NCI-H524 (cell line): ENCODE results near the gene ADGRF1.
"Not testable (repeated sequence)": the region's sequence is repeated elsewhere in the genome, so short reads cannot be mapped to it uniquely, and the experiment has no call there.

Source experiments
- DNase-seq, 2 experiments: peaks; one replicate each; lab custom pipeline; 2025; lab: John Stamatoyannopoulos, UW

ADGRF1 gene

DNA sequence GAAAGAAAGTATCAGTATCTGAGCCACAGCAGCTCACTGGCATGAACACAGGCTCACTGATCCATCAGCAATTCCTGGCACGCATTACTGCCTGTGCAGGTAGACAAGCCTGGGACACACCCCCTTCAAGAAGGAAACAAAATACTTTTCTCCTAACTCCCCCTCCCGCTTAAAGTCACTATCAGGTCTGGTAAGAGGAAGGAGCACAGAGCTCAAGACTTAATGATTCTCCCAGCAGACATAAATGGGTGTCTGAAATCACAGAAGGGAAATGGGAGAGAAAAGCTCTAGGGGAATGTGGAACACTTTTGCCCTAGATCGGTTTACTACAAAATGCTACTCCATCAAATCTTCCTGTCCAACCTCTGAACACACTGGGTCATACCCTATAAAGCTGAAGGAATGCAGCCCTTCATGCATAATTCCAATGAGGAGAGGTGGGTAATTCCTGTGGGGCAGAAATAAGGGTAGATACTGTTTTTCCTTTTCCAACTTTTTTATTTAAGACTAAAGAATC is at the start of gene ADGRF1:
ADGRF1 (minus strand) TSS at position 58 of the 517 bp plus-strand sequence. CDS start 13,271 bp downstream, outside the sequence.
- DNase-seq, result no peak

DNA sequence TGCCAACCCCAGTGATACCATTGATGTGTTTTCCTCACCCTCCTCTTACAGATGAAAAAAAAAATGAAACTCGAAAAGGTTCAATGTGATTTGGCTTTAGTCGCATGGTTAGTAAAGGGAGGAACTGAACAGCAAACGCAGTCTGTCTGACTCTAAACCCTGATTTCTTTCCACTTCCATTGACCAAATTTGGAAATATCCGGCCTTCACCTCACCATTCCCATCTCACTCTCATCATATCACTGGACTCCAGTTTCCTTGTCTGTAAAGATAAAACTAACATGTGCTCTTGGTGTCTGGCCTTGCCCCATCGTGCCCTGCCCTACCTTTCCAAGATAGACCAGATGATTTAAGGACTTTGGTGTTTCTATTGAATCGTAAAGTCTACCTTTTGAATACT is 48.7 kb upstream of the ADGRF1 start:
- no peak for DNase-seq

DNA sequence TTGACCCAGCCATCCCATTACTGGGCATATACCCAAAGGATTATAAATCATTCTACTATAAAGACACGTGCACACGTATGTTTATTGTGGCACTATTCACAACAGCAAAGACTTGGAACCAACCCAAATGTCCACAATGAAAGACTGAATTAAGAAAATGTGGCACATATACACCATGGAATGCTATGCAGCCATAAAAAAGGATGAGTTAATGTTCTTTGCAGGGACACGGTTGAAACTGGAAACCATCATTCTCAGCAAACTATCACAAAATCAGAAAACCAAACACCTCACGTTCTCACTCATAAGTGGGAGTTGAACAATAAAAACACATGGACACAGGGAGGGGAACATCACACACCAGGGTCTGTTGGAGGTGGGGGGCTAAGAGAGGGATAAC is 47.3 kb upstream of the ADGRF1 start:
- DNase-seq, result not testable (repeated sequence)

DNA sequence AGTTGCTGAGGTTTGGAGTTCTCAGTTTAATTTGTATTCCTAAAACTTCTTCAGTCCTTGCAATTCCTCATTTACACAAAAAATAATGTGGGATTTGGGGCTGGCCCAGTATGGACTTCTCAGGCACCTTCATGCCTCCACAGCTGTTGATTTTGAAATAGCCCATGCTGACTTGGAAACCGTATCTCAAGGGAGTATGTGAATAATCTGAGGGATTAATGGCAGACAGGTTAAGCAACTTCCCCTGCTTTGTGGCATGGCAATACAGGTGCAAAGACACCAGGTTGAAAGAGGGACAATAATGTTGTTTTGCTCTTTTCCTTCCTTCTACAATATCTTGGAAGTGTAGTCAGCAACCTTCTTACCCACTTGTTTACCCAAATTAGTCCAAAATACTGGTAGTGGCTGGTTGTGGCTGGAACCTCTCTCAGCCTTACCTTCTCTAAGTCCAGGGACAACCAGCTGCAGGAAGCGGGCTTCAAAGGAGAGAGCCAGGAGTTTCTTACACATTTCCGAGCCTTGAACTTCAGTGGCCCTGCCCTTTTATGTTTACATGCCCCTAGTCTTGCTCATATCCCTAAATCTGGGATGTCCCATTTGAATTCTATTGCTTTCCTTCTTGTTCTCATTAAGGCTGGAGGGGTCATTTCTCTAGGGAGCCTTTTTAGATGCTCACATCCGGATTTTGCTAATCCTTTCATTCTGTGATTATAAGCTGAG is 44.1 kb upstream of the ADGRF1 start:
- no peak for DNase-seq

DNA sequence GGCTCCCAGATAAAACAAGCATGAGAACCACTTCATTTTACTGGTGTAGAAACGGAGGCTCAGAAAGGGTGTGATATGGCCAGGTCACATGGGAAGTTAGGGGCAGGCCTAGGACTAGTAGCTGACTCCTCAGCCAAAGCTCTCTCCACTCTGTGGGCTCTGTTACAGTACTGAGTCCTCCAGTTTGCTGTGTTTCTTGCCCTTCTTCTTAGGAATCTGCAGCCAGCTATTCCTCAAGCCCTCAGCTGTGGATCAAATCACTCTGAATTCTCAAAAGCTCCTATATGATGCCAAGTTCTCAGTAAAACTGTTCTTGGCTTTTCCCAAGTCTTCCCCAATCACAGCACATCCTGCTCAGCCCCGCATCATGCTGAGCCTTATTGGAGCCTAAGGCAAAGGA is 42.5 kb upstream of the ADGRF1 start:
- no peak for DNase-seq

DNA sequence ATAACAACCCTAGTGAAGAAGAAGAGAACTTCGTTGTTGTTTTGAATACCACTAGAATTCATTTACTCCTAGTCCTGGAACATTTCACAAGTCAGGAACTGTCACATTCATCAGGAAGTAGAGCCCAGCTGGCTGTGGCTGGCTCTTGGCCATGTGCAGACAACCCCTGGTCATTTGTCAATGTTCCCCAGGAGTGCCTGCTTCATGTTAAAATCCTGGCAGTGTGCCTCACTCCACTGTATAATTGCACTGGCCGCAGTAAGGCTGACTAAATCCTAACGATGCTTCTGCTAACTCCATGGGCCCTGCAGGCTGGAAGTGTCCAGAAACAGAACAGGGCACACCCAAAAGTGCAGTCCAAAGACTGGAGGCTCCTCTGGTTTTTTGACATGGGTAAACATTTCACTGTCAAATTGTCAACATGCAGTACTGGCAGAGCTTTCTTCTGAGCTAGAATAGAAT is 41.5 kb upstream of the ADGRF1 start:
- DNase-seq, result peak in 1 of 2 experiments; percentile 46

DNA sequence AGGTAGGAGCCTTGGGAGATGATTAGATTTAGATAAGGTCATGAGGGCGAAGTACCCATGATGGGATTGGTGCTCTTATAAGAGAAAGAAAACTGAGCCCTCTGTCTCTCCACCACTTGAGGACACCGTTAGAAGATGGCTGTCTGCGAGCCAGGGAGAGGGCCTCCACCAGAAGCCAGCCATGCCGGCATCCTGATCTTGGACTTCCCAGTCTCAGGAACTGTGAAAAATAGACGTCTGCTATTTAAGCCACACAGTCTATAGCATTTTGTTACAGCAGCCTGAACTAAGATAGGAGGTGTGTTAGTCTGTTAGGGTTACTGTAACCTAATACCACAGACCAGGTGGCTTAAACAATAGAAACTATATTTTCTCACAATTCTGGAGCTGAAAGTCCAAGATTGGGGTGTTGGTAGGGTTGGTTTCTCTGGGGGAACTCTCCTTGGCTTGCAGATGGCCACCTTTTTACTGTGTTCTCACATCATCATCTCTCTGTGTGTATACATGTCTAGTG is 38.0 kb upstream of the ADGRF1 start:
- no peak for DNase-seq

DNA sequence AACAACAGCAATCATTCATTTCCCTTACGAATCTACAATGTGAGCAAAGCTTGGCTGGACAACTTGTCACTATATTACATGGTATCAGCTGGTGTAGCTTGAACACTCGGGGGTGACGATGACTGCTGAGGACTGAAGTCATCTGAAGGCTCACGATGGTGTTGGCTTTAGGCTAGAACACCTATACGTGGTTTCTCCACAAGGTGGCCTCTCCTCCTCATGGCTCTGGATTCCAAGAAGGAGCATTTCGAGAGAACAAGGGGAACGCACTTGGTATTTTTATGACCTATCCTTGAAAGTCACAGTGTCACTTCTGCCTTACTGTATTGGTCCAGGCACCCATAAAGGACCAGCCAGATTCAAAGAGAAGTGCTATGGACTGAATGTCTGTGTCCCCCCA is 37.5 kb upstream of the ADGRF1 start:
- no peak for DNase-seq

DNA sequence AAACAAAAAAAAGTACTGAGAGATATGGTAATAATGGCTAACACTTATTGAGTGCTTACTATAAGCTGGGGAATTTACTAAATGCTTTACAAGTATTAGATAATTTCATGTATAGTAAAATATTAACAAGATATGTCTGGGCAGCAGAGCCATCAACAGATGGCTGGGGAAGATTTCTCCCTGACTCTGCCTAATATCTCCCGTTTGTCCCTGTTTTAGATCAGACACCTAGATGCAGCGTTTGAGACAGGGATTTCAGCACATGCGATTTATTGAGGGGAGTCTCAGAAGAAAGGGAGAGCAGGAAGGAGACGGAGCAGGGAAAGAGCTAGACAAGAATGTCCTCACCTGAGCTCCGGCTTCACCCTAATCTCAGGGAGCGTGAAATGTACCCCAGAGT is 36.9 kb upstream of the ADGRF1 start:
- DNase-seq, result no peak

DNA sequence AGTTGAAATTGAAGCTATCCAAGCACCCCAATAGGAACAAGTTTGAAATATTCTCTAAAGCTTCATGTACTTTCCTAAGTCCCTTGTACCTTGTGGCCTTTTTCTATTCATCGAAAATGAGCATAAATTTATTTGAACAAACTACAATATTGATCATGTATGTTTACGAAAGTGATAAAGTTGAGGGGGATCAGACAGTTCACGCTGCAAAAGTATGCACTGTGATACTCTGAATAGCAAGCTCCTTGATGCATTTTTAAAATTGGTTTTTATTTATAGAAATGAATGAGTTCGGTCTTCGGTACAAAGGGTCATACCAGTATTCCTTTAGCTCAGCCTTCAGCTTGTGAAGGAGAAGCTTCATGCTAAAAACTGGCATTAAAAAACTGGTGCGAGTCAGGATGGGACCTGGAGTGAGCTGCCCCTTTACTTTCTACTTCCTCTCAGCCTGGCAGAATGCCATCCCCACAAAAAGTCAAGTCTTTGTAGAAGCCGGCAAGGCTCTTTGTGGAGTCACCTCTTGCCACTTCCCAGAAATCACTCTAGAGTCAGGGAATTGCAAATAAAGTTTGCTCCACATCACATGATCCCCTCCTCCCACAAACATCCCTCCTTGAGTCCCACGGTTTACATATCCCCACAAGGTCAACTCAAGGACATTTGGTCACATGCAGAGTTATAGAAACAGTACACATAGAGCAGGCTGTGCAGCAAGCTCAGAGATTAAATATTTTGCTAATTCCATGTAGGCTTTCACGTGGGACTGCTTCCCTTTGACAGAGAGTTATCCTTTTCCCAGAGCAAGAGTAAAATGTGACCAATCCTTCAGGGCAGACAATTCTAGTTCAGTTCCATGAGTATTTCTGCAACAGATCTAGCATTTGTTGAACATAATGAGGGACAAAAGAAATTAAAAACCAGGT is 34.6 kb upstream of the ADGRF1 start:
- no peak for DNase-seq

DNA sequence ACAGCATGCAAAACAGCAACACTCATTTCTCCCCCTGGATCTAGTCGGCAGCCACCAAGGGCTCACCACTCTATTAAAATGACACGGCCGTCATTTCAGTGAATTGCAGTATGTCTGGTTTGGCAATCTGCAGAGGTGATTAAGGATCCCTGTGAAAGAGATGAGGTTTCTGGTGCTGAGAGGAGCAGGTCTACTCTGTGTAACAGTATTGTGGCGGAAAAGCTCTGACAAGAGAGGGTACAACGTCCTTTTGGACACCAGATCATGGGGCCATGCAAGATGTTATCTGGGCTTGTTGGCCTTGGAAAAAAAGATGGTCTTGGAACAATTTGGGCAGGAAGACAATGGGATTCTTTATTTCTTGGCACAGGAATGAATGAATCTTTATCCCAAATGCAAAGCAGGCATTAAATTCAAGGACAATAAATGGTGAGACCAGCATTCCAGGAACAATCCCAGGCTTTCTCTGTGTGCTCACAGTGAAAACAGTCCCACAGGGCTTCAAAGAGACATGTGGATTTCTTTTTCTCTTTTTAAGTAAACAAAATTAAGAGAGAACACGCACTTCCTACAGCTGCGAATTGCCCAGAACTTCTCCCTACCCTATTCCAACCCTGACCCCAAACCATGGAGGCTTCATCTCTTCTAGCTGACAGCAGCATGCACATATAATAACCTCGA is 33.7 kb upstream of the ADGRF1 start:
- no peak for DNase-seq

DNA sequence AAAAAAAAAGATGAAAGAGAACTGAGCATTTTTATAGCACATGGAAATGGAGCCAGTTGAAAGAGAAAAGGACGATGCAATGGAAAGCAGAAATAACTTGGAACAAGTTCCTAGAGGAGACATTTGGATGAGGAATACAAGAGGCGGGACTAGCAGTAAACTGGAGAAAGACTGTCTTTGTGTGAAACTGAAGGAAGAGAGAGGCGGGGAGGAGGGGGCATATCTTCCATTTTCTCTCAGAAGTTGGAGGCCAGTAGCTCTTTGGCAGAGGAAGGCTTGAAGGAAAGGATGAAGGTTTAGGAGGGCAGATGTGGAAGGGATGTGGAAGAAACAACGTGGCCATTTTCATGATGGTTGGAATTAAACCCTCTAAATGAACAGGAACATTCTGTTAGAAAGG is 33.0 kb upstream of the ADGRF1 start:
- no peak for DNase-seq

DNA sequence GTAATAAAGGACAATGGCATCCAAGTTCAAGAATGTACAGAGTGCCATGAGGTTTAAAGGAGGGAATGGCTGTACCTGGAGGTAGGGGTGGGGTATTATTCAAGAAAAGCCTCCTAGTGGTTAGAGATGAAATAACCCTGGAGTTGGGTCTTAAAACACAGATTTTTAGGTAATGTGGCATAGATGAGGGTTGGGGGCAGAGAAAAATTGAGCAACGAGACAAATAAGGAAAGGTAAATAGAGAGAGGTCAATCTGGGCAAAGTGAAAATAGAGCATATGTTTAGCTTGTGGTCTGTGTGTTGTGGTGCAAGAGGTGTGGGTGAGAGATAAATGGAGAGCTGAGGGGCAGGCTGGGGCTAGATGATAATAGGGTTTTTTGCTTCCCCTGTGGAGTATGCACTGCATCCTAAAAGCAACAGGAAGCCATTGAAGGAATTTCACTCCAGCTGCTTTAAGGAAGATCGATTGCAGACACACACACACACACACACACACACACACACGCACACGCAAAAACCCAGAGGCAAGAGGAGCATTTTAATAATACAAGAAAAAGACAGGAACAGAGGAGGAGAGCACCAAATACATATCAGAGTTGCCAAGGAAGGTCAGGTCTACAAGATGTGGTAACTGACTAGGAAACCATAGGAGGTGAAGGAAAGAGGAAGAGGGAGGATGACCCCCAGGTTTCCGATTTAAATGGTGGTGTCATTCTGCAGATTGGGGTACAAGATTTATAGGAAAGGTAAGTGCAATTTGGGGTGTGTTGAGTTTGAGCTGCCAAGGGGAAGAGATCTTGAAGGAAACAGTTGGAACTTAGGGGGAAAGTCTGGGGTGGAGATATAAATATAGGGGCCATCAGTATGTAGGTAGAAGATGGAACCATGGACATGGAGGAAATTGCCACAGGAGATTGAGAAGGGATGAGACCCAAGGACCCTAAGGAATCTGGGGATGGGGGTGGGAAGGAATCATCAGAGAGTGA is 31.3 kb upstream of the ADGRF1 start:
- DNase-seq, result no peak

DNA sequence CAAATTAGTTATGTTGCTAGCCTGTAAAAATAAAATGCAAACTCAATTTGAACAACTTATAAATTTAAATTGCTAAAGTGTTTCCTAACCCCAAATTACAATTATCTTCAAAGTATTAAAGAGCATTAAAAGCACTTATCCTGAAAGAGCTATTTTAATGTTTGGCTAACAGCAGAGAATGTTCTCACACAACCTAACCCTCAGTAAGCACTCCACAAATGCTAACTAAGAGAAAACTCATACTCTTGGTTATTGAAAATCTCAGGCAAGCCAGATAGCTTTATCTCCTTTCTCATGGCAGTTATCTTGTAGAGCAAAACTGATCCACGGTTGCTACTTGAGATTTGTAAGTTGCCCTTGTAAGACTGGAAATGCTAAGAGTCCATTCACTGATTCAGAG is 30.5 kb upstream of the ADGRF1 start:
- no peak for DNase-seq

DNA sequence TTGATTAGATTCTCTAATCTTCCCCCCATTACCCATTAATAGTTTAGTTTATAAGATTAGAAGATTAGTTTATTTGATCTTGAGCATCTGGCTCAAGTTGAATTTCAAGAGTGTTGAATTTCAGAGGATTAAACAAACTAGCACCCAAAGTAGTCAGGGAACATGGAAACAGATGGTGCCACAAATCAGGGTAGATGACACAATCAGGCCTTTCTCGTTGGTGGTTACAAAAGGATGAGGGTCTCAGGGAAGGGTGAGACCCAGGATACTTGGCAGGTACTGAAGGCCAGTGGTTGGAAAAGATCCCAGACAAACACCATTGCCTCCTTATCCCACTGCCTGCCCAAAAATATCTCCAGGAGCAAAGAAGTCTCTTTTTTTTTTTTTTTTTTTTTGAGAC is 29.5 kb upstream of the ADGRF1 start:
- DNase-seq, result peak; percentile 90 to 93

DNA sequence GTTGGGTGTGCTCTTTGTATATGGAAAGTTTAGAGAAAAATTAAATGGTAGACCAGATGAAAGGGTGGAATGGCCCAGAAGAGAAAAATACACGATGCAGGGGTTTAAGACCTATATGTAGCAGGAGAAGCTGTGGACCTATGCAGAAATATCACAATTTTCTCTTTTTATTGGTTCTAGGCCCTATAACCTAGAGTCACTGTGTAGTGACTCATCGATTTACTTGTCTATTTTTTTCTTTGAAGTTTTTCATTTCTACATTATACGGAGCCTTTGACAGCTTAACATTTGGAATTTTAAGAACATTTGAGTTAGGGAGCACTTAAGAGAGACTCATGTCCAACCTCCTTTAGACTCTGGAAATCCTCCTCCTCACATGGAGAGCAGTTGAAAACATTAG is 28.3 kb upstream of the ADGRF1 start:
- no peak for DNase-seq

DNA sequence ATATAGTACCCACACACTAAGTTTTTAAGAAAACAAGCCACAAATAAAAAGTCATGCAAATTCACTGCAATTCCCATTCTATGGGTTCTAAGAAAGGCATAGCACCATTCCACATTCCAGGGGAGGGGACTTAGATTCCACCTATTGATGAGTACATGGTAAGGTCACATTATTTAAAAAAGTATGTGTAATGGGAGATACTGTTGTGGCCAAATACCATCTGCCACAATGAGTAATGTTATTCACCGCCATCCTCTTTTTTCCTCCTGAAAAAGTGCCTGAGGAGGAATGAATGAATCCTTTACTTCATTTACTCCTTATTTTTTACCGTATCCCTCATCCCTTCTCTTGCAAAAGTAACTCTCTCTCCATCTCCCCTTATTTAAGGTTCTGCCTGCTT is 27.0 kb upstream of the ADGRF1 start:
- no peak for DNase-seq

DNA sequence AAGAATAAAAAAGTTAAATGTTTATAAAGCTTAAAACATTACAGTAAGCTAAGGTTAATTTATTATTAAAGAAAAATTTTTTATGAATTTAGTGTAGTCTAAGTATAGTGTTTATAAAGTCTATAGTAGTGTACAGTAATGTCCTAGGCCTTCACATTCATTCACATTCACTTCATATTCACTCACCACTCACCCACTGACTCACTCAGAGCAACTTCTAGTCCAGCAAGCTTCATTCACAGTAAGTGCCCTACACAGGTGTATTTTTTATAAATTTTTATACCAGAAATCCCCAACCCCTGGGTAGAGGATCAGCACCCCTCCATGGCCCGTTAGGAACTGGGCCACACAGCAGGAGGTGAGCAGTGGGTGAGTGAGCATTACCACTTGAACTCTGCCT is 24.3 kb upstream of the ADGRF1 start:
- DNase-seq, result no peak

DNA sequence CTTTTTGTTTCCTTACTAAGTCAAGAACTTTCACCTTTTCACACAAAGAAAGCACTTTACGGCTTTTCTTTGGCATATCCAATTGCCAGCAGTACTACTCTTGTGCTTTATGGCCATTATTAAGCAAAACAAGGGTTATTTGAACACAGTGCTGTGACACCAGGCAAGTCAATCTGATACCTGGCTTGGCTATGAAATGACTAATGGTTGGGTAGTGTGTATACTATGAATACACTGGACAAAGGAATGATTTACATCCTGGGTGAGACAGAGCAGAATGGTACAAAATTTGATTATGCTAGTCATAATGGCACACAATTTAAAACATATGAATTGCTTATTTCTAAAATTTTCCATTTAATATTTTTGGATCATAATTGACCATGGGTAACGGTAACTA is 22.1 kb upstream of the ADGRF1 start:
- DNase-seq, result no peak

DNA sequence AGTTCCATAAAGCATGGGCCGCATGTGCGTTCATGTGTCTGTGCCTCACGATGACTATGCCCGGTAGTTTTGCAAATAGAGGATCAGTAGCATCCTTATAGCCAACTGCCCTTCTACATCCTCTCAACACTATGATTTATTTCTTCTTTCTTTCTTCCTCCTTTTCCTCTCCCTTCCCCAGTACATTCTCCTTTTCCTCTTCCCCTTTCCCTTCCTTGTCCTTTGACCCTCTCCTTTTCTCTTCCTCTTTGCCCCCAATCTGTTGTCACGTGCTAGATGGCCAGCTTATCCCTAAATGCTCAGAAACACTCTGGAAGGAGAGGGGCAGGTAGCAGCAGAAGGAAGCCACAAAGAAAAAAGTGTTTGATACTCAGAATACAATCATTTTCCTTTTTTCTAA is 20.2 kb upstream of the ADGRF1 start:
- no peak for DNase-seq
